CD14-positive monocyte (primary cell): ENCODE measurements around the gene AKT1. TPM values are rescaled to one million over a fixed set of nuclear protein-coding genes. Genes with fewer than 3 reads are reported as not detected.

Experiments used
- DNase-seq, 3 donors: peaks; one replicate each; pipeline ENCODE4 v3.0.0-alpha.2; 2011 to 2022
- H2AFZ ChIP-seq: 2 replicates; pipeline ENCODE4 v1.6.0; 2012; ENCODE audit warnings: mild to moderate bottlenecking, low read depth, low read length, inconsistent platforms; ENCODE audit not compliant: insufficient read depth, poor library complexity, severe bottlenecking
- H3K27ac ChIP-seq, 2 donors: 1 replicate in 1 of 2; 2 replicates in 1 of 2; pipeline ENCODE4 v1.5.1; 2012 to 2013; ENCODE audit warnings: low read length in 2 of 2, control low read depth in 1 of 2, inconsistent platforms in 1 of 2, low read depth in 1 of 2, mild to moderate bottlenecking in 1 of 2
- H3K27me3 ChIP-seq, 2 donors: one replicate each; pipeline versions ENCODE4 v1.6.0 to v1.6.1; 2011 to 2013; ENCODE audit warnings: low read length in 2 of 2; ENCODE audit not compliant: control insufficient read depth in 2 of 2, insufficient read depth in 2 of 2
- H3K36me3 ChIP-seq, 2 donors: replicated peaks in 1 of 2; 1 replicate in 1 of 2; 2 replicates in 1 of 2; pipeline versions ENCODE4 v1.5.1 to v1.6.1; 2012 to 2013; ENCODE audit warnings: low read length in 2 of 2, control low read depth in 1 of 2, inconsistent platforms in 1 of 2, mild to moderate bottlenecking in 1 of 2; ENCODE audit not compliant: insufficient read depth in 2 of 2, control insufficient read depth in 1 of 2
- H3K4me1 ChIP-seq, 2 donors: 1 replicate in 1 of 2; 2 replicates in 1 of 2; pipeline versions ENCODE4 v1.5.1 to v1.6.1; 2012 to 2013; ENCODE audit warnings: low read length in 2 of 2, control low read depth in 1 of 2, inconsistent platforms in 1 of 2, mild to moderate bottlenecking in 1 of 2, moderate library complexity in 1 of 2; ENCODE audit not compliant: insufficient read depth in 2 of 2, control insufficient read depth in 1 of 2
- H3K4me2 ChIP-seq: replicated peaks from 2 replicates; pipeline ENCODE3; 2012; ENCODE audit warnings: low read length, moderate library complexity, mild to moderate bottlenecking; ENCODE audit not compliant: poor library complexity, severe bottlenecking; ENCODE audit errors: extremely low read depth
- H3K4me3 ChIP-seq, 3 experiments: fragments of 200-600 bp in 1 of 3; sonication (generic) in 1 of 3; replicated peaks in 1 of 3; 1 replicate in 2 of 3; 2 replicates in 1 of 3; pipeline ENCODE4 v1.5.1; 2011 to 2013; ENCODE audit warnings: low read length in 3 of 3, mild to moderate bottlenecking in 3 of 3, control low read depth in 2 of 3, low read depth in 2 of 3, inconsistent platforms in 1 of 3, moderate library complexity in 1 of 3
- H3K79me2 ChIP-seq: 2 replicates; pipeline ENCODE4 v1.6.0; 2012; ENCODE audit warnings: mild to moderate bottlenecking, control low read depth, inconsistent platforms, low read length, moderate library complexity; ENCODE audit not compliant: insufficient read depth
- H3K9ac ChIP-seq: 2 replicates; pipeline ENCODE4 v1.6.0; 2017; ENCODE audit warnings: low read length, mild to moderate bottlenecking; ENCODE audit not compliant: insufficient read depth, poor library complexity, severe bottlenecking
- H3K9me3 ChIP-seq, 2 donors: replicated peaks in 1 of 2; 1 replicate in 1 of 2; 2 replicates in 1 of 2; pipeline versions ENCODE4 v1.5.1 to v1.6.1; 2012 to 2013; ENCODE audit warnings: low read length in 2 of 2, control low read depth in 1 of 2; ENCODE audit not compliant: control insufficient read depth in 1 of 2, insufficient read depth in 1 of 2
- H4K20me1 ChIP-seq: 2 replicates; pipeline ENCODE4 v1.6.0; 2012; ENCODE audit warnings: mild to moderate bottlenecking, low read length, control low read depth, moderate library complexity; ENCODE audit not compliant: insufficient read depth
- H3K27ac Mint-ChIP-seq, 7 donors: one replicate each; pipeline ENCODE4 v1.8.0; 2020; ENCODE audit warnings: mild to moderate bottlenecking in 7 of 7, mixed read lengths in 7 of 7, moderate library complexity in 6 of 7, inconsistent platforms in 2 of 7
- H3K27me3 Mint-ChIP-seq, 3 donors: one replicate each; pipeline ENCODE4 v1.8.0; 2021 to 2022; ENCODE audit warnings: low read depth in 3 of 3, mild to moderate bottlenecking in 3 of 3, mixed read lengths in 3 of 3, moderate library complexity in 3 of 3, inconsistent platforms in 1 of 3
- H3K36me3 Mint-ChIP-seq, 2 donors: one replicate each; pipeline ENCODE4 v1.8.0; 2020; ENCODE audit warnings: mixed read lengths in 2 of 2, inconsistent platforms in 1 of 2, mild to moderate bottlenecking in 1 of 2
- H3K4me1 Mint-ChIP-seq: one replicate; pipeline ENCODE4 v1.8.0; 2020; ENCODE audit warnings: mild to moderate bottlenecking, mixed read lengths
- H3K4me3 Mint-ChIP-seq, 2 donors: one replicate each; pipeline ENCODE4 v1.8.0; 2020; ENCODE audit warnings: mild to moderate bottlenecking in 2 of 2, mixed read lengths in 2 of 2, moderate library complexity in 1 of 2
- H3K9me3 Mint-ChIP-seq, 7 donors: one replicate each; pipeline ENCODE4 v1.8.0; 2020 to 2022; ENCODE audit warnings: mixed read lengths in 7 of 7, mild to moderate bottlenecking in 6 of 7, moderate library complexity in 6 of 7, inconsistent platforms in 2 of 7
- CTCF ChIP-seq: fragments of 200-600 bp; IDR thresholded peaks from one replicate; pipeline ENCODE4 v1.8.0; 2022; ENCODE audit warnings: antibody characterized with exemption, mild to moderate bottlenecking
- WGBS: methylation state at CpG from one replicate; pipeline ENCODE4 v1.1.5; 2013; ENCODE audit warnings: missing lambda C conversion rate; ENCODE audit not compliant: insufficient coverage; 5-methylcytosine and 5-hydroxymethylcytosine counted together
- intact Hi-C, 2 donors: fragments of 100-400 bp; cut with micrococcal nuclease; formaldehyde crosslinking; loops; one replicate each; pipeline versions ENCODE4 v1.15.0 to v1.15.1; 2023
- polyA plus RNA-seq, 3 donors: library from polyadenylated mRNA; depleted of rRNA in 1 of 3; unstranded in 2 of 3; stranded (reverse) in 1 of 3; fragments of 300-500 nt in 2 of 3; fragments of >200 nt in 1 of 3; fragmentation: Illumina TruSeq in 2 of 3; gene quantifications; 1 replicate in 2 of 3; 2 replicates in 1 of 3; pipeline ENCODE4 v1.2.3, GENCODE V29; 2012 to 2021

The AKT1 gene
- polyA plus RNA-seq, 3 donors: 7.2 to 180 (median 26.4) TPM

- Histone ChIP-seq H3K4me2 (no peak overlapping the region), H3K79me2 (no peaks in the 10 kb centered on the region), H3K4me1 (peaks cover 18 to 25% of the 10 kb centered on the region in 2 donors), H4K20me1 (no peaks in the 10 kb centered on the region), H2AFZ (no peak overlapping the region), H3K27me3 (peaks cover 13 to 31% of the 10 kb centered on the region in 2 donors), H3K36me3 (no peaks in the 10 kb centered on the region), H3K4me3 (no peak overlapping the region), H3K27ac (no peak overlapping the region), H3K9ac (no peak overlapping the region), H3K9me3 (peaks cover 0 to 14% of the 10 kb centered on the region in 2 donors)
- 100% methylated on average over 2 of the region's 2 CpGs for WGBS
- H3K27ac Mint-ChIP-seq: no peak overlapping the region
- H3K9me3 Mint-ChIP-seq: peaks cover 7 to 21% (median 13%) of the 10 kb centered on the region in 7 donors
- DNase-seq: no peak
- peaks cover 4 to 10% of the 10 kb centered on the region in 2 donors for H3K36me3 Mint-ChIP-seq
- H3K27me3 Mint-ChIP-seq: peaks cover 35 to 45% (median 39%) of the 10 kb centered on the region in 3 donors
- intact Hi-C loops: no loop called here
- H3K4me3 Mint-ChIP-seq: peak overlapping the region; percentile 6 to 88
- peaks cover 23% of the 10 kb centered on the region for H3K4me1 Mint-ChIP-seq
- no peak for TF ChIP-seq CTCF
Measured at GRCh38 chr14:104824353-104824997, 28.9 kb upstream of the AKT1 start.

GRCh38 chr14:104822821-104823615, 27.5 kb upstream of the AKT1 start:
- Histone ChIP-seq H4K20me1 (no peaks in the 10 kb centered on the region), H3K79me2 (no peaks in the 10 kb centered on the region), H3K27ac (no peak overlapping the region), H3K4me2 (no peak overlapping the region), H2AFZ (no peak overlapping the region), H3K9ac (no peak overlapping the region), H3K4me3 (no peak overlapping the region), H3K36me3 (no peaks in the 10 kb centered on the region), H3K27me3 (peaks cover 13 to 31% of the 10 kb centered on the region in 2 donors), H3K4me1 (peaks cover 18 to 25% of the 10 kb centered on the region in 2 donors), H3K9me3 (peaks cover 0 to 14% of the 10 kb centered on the region in 2 donors)
- intact Hi-C loops: no loop called here
- DNase-seq: no peak
- peaks cover 4 to 14% of the 10 kb centered on the region in 2 donors for H3K36me3 Mint-ChIP-seq
- H3K27ac Mint-ChIP-seq: no peak overlapping the region
- H3K4me3 Mint-ChIP-seq: no peak overlapping the region
- WGBS: 99% methylated on average over 17 of the region's 22 CpGs
- H3K9me3 Mint-ChIP-seq: peaks cover 7 to 22% (median 13%) of the 10 kb centered on the region in 7 donors
- H3K4me1 Mint-ChIP-seq: peaks cover 23% of the 10 kb centered on the region
- no peak for TF ChIP-seq CTCF
- peaks cover 32 to 44% (median 35%) of the 10 kb centered on the region in 3 donors for H3K27me3 Mint-ChIP-seq
